OCI-LY3 (cell line): ENCODE data around the gene CDC42BPA.

Experiments
- EZH2phosphoT487 ChIP-seq: fragments of 200-600 bp; shearing (Covaris generic); IDR thresholded peaks from 2 replicates; pipeline ENCODE4 v1.6.1; 2018; ENCODE audit warnings: antibody characterized with exemption, mixed run types, low read depth
- TF ChIP-seq, protein P1 (sequence below): fragments of 200-600, 300-600 bp; sonication (generic); IDR thresholded peaks from 2 replicates; pipeline ENCODE4 v1.5.1; 2014; ENCODE audit warnings: antibody characterized with exemption, low read length, low read depth

DNA sequence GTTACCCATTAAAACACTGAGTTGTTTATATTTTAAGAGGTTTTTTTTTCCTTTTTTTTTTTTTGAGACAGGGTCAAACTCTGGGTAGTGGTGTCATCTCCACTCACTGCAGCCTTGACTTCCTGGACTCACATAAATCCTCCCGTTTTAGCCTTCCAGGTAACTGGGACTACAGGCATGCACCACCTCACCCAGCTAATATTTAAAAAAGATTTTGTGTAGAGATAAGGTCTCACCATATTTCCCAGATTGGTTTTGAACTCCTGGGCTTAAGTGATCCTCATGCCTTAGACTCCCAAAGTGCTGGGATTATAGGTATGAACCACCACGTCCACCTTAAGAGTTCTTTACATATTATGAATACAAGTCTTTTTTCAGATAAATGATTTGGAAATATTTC, 231.7 kb downstream of the CDC42BPA start:
- TF ChIP-seq, protein P1, sequence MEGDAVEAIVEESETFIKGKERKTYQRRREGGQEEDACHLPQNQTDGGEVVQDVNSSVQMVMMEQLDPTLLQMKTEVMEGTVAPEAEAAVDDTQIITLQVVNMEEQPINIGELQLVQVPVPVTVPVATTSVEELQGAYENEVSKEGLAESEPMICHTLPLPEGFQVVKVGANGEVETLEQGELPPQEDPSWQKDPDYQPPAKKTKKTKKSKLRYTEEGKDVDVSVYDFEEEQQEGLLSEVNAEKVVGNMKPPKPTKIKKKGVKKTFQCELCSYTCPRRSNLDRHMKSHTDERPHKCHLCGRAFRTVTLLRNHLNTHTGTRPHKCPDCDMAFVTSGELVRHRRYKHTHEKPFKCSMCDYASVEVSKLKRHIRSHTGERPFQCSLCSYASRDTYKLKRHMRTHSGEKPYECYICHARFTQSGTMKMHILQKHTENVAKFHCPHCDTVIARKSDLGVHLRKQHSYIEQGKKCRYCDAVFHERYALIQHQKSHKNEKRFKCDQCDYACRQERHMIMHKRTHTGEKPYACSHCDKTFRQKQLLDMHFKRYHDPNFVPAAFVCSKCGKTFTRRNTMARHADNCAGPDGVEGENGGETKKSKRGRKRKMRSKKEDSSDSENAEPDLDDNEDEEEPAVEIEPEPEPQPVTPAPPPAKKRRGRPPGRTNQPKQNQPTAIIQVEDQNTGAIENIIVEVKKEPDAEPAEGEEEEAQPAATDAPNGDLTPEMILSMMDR, result no peak
- no peak for TF ChIP-seq EZH2phosphoT487
